ENCODE results near the gene NOP9.

Gene NOP9

GRCh38 chr14:24253936-24254335, 45.7 kb upstream of the NOP9 start:
- no peak for TF ChIP-seq CTCF (IDR thresholded peaks at IDR 0.05)
- H3K9me3 ChIP-seq (ENCODE audit: control insufficient read depth, low read length): no peaks in the 10 kb centered on the region

GRCh38 chr14:24254630-24255392, 44.8 kb upstream of the NOP9 start:
- TF ChIP-seq CTCF (IDR thresholded peaks at IDR 0.05): no peak

More at GRCh38 chr14:24253936-24254335, 45.7 kb upstream of the NOP9 start:
- no peaks in the 10 kb centered on the region for H3K4me1 ChIP-seq
- H3K4me2 ChIP-seq (ENCODE audit: low read length): no peak overlapping the region
- H3K27ac ChIP-seq: no peak overlapping the region
- H2AFZ ChIP-seq: no peak overlapping the region
- H3K36me3 ChIP-seq (ENCODE audit: control insufficient read depth, insufficient read depth, low read length): no peaks in the 10 kb centered on the region
- no peak overlapping the region for H3K4me3 ChIP-seq (ENCODE audit: low read depth, low read length)
- H3K27me3 ChIP-seq (ENCODE audit: control insufficient read depth, insufficient read depth, low read length): no peaks in the 10 kb centered on the region
- no peaks in the 10 kb centered on the region for H3K79me2 ChIP-seq
- H3K9ac ChIP-seq: no peak overlapping the region

GRCh38 chr14:24255438-24255837, 44.2 kb upstream of the NOP9 start:
- Histone ChIP-seq H3K27me3 (ENCODE audit: control insufficient read depth, insufficient read depth, low read length) (no peaks in the 10 kb centered on the region), H3K36me3 (ENCODE audit: control insufficient read depth, insufficient read depth, low read length) (no peaks in the 10 kb centered on the region), H3K9me3 (ENCODE audit: control insufficient read depth, low read length) (no peaks in the 10 kb centered on the region), H3K79me2 (no peaks in the 10 kb centered on the region), H3K4me3 (ENCODE audit: low read depth, low read length) (no peak overlapping the region), H3K9ac (no peak overlapping the region), H3K27ac (no peak overlapping the region), H2AFZ (no peak overlapping the region), H3K4me2 (ENCODE audit: low read length) (no peak overlapping the region), H3K4me1 (no peaks in the 10 kb centered on the region)
- no peak for TF ChIP-seq CTCF (IDR thresholded peaks at IDR 0.05)

More at GRCh38 chr14:24254630-24255392, 44.8 kb upstream of the NOP9 start:
- Histone ChIP-seq H3K27ac (no peak overlapping the region), H3K9me3 (ENCODE audit: control insufficient read depth, low read length) (no peaks in the 10 kb centered on the region), H3K4me2 (ENCODE audit: low read length) (no peak overlapping the region), H3K9ac (no peak overlapping the region), H3K4me1 (no peaks in the 10 kb centered on the region), H3K27me3 (ENCODE audit: control insufficient read depth, insufficient read depth, low read length) (no peaks in the 10 kb centered on the region), H2AFZ (no peak overlapping the region), H3K36me3 (ENCODE audit: control insufficient read depth, insufficient read depth, low read length) (no peaks in the 10 kb centered on the region), H3K4me3 (ENCODE audit: low read depth, low read length) (no peak overlapping the region), H3K79me2 (no peaks in the 10 kb centered on the region)

GRCh38 chr14:24255931-24256711, 43.5 kb upstream of the NOP9 start:
- Histone ChIP-seq H2AFZ (no peak overlapping the region), H3K9ac (no peak overlapping the region), H3K4me1 (no peaks in the 10 kb centered on the region), H3K27ac (no peak overlapping the region), H3K36me3 (ENCODE audit: control insufficient read depth, insufficient read depth, low read length) (no peaks in the 10 kb centered on the region), H3K27me3 (ENCODE audit: control insufficient read depth, insufficient read depth, low read length) (no peaks in the 10 kb centered on the region), H3K4me3 (ENCODE audit: low read depth, low read length) (no peak overlapping the region), H3K79me2 (no peaks in the 10 kb centered on the region), H3K4me2 (ENCODE audit: low read length) (no peak overlapping the region), H3K9me3 (ENCODE audit: control insufficient read depth, low read length) (no peaks in the 10 kb centered on the region)
- no peak for TF ChIP-seq CTCF (IDR thresholded peaks at IDR 0.05)
